K562 (cell line): ENCODE results near the gene ARMC2. TPM values are rescaled to one million over a fixed set of nuclear protein-coding genes. Genes with fewer than 3 reads are reported as not detected.

Experiments
- ATAC-seq: fragments of 200-7000 bp; cut with Tn5 transposase; 3 replicates; pipeline ENCODE4 v1.9.1; 2020; ENCODE audit warnings: moderate library complexity
- BruUV-seq: library from RNA; stranded (reverse); fragments of 400-500 nt; replicated peaks from 2 replicates; lab custom pipeline; 2021; lab: Mats Ljungman, UMichigan
- CTCF ChIA-PET: fragments of 300-600 bp; formaldehyde crosslinking; extraction: SDS; loops from one replicate; lab custom pipeline; 2021; ENCODE audit warnings: low intra/inter-chr PET ratio; lab: Yijun Ruan, JAX
- POLR2A ChIA-PET: fragments of 300-600, 350-650 bp; sonication (Branson Sonifier 250); formaldehyde crosslinking; extraction: SDS; loops from one replicate; lab custom pipeline; 2021; ENCODE audit warnings: antibody characterized with exemption, inconsistent platforms; lab: Yijun Ruan, JAX
- DNase-seq, 4 experiments: peaks; one replicate each; pipeline versions ENCODE4 v3.0.0 to v3.0.0-alpha.2; 2011 to 2018; ENCODE audit warnings: low spot score in 3 of 4, mixed read lengths in 3 of 4; ENCODE audit errors: extremely low read depth in 1 of 4
- FAIRE-seq: peaks from 2 replicates; lab custom pipeline; 2011; peaks lifted over from hg19 to GRCh38; lab: Jason Lieb, UNC
- H2AFZ ChIP-seq: 2 replicates; pipeline ENCODE4 v1.6.0; 2011; ENCODE audit warnings: low read depth, low read length, control low read depth, inconsistent platforms
- H3K27ac ChIP-seq: fragments of 200-600 bp; 3 replicates; pipeline ENCODE4 v1.8.0; 2011; ENCODE audit warnings: low read depth, mild to moderate bottlenecking, control low read depth, inconsistent platforms, low read length, moderate library complexity, mixed read lengths; ENCODE audit errors: extremely low read depth
- H3K27me3 ChIP-seq, 2 experiments: fragments of 300-600 bp in 1 of 2; 2 replicates in 1 of 2; 3 replicates in 1 of 2; pipeline versions ENCODE4 v1.6.0 to v1.8.0; 2011; ENCODE audit warnings: inconsistent platforms in 2 of 2, low read length in 2 of 2, mild to moderate bottlenecking in 1 of 2, mixed read lengths in 1 of 2, moderate library complexity in 1 of 2; ENCODE audit not compliant: control insufficient read depth in 2 of 2, insufficient read depth in 2 of 2
- H3K36me3 ChIP-seq: fragments of 300-600 bp; 3 replicates; pipeline ENCODE4 v1.8.0; 2011; ENCODE audit warnings: mild to moderate bottlenecking, low read length, inconsistent platforms; ENCODE audit not compliant: control insufficient read depth, insufficient read depth
- H3K4me1 ChIP-seq, 2 experiments: fragments of 200-600 bp in 1 of 2; replicated peaks in 1 of 2; 2 replicates in 1 of 2; 3 replicates in 1 of 2; pipeline versions ENCODE4 v1.5.1 to v1.8.0; 2011; ENCODE audit warnings: inconsistent platforms in 2 of 2, low read length in 2 of 2, mild to moderate bottlenecking in 1 of 2, mixed read lengths in 1 of 2, moderate library complexity in 1 of 2; ENCODE audit not compliant: control insufficient read depth in 2 of 2, insufficient read depth in 2 of 2
- H3K4me2 ChIP-seq: 2 replicates; pipeline ENCODE4 v1.6.1; 2011; ENCODE audit warnings: low read length, control low read depth, inconsistent platforms, mixed read lengths; ENCODE audit not compliant: insufficient read depth
- H3K4me3 ChIP-seq: fragments of 200-600 bp; sonication (generic), shearing (Covaris generic); 2 replicates; pipeline ENCODE4 v1.5.1; 2016; ENCODE audit warnings: control low read depth, inconsistent platforms
- H3K79me2 ChIP-seq: fragments of 200-600 bp; 3 replicates; pipeline ENCODE4 v1.8.0; 2011; ENCODE audit warnings: low read length, inconsistent platforms; ENCODE audit not compliant: control insufficient read depth, insufficient read depth
- H3K9ac ChIP-seq, 2 experiments: 2 replicates each; pipeline versions ENCODE4 v1.6.0 to v1.6.1; 2011; ENCODE audit warnings: low read depth in 2 of 2, low read length in 2 of 2, control low read depth in 1 of 2, inconsistent platforms in 1 of 2, mild to moderate bottlenecking in 1 of 2, mixed read lengths in 1 of 2; ENCODE audit not compliant: insufficient read depth in 1 of 2
- H3K9me1 ChIP-seq: one replicate; pipeline ENCODE4 v1.6.0; 2011; ENCODE audit warnings: inconsistent platforms, mild to moderate bottlenecking, low read length, moderate library complexity; ENCODE audit not compliant: control insufficient read depth, insufficient read depth
- H3K9me3 ChIP-seq: replicated peaks from 2 replicates; pipeline ENCODE4 v1.5.1; 2011; ENCODE audit warnings: low read depth, low read length, inconsistent platforms; ENCODE audit not compliant: control insufficient read depth, insufficient read depth
- H4K20me1 ChIP-seq: replicated peaks from 2 replicates; pipeline ENCODE4 v1.6.1; 2011; ENCODE audit warnings: low read length, inconsistent platforms, mixed read lengths; ENCODE audit not compliant: control insufficient read depth, insufficient read depth
- CHAMP1 ChIP-seq: fragments of 450-650 bp; IDR thresholded peaks from 2 replicates; pipeline ENCODE4 v1.6.1; 2016; ENCODE audit warnings: mild to moderate bottlenecking
- NR1H2 ChIP-seq: sonication (generic); formaldehyde crosslinking; IDR thresholded peaks from 2 replicates; pipeline ENCODE4 v1.4.0; 2020; ENCODE audit warnings: mild to moderate bottlenecking, missing genetic modification reagents
- SIN3A ChIP-seq, 2 experiments: fragments of 150-350 bp in 1 of 2; IDR thresholded peaks; 2 replicates each; pipeline ENCODE4 v1.6.1; 2011 to 2016; ENCODE audit warnings: borderline replicate concordance in 2 of 2, low read depth in 2 of 2, low read length in 2 of 2, mild to moderate bottlenecking in 2 of 2, moderate library complexity in 2 of 2; ENCODE audit not compliant: control insufficient read depth in 1 of 2
- SMAD1 ChIP-seq: fragments of 150-350 bp; IDR thresholded peaks from 2 replicates; pipeline ENCODE4 v1.6.1; 2014; ENCODE audit warnings: low read length, low read depth; ENCODE audit not compliant: partially characterized antibody
- TFE3 ChIP-seq: fragments of 450-650 bp; formaldehyde crosslinking; IDR thresholded peaks from 2 replicates; pipeline ENCODE4 v1.4.0; 2020; ENCODE audit warnings: mild to moderate bottlenecking, mixed read lengths
- ZNF717 ChIP-seq: fragments of 250-450 bp; sonication (Bioruptor Pico); IDR thresholded peaks from 2 replicates; pipeline ENCODE4 v1.5.0; 2021
- WGBS: fragments of 100-300 bp; shearing (Covaris generic); methylation state at CpG from one replicate; pipeline ENCODE4 v1.1.6; 2016; ENCODE audit warnings: low coverage, mixed read lengths; ENCODE audit not compliant: insufficient coverage; ENCODE audit errors: missing lambda C conversion rate; 5-methylcytosine and 5-hydroxymethylcytosine counted together
- in situ Hi-C: fragments of 300-500 bp; cut with MboI; formaldehyde crosslinking; loops from 4 replicates; pipeline ENCODE4 v1.15.0; 2018; ENCODE audit warnings: inconsistent platforms, mixed read lengths
- intact Hi-C: fragments of 100-400 bp; cut with micrococcal nuclease; formaldehyde crosslinking; loops from 2 replicates; pipeline ENCODE4 v1.14.2; 2022
- polyA plus RNA-seq, 8 experiments: library from polyadenylated mRNA; depleted of rRNA in 4 of 8; stranded (reverse) in 5 of 8; unstranded in 3 of 8; fragments of >200 nt; fragmentation: Nextera tagmentation in 2 of 8; fragmentation: Illumina TruSeq in 1 of 8; extraction: Ambion mirVana in 2 of 8; extraction: Trizol in 1 of 8; gene quantifications; 2 replicates each; pipeline versions ENCODE4 v1.2.1 to v1.2.3, GENCODE V29; 2011 to 2014; ENCODE audit warnings: inconsistent platforms in 1 of 8, missing spikeins in 1 of 8
- total RNA-seq, 7 experiments: library from RNA; depleted of rRNA in 6 of 7; stranded (reverse); fragments of >200 nt in 6 of 7; fragmentation: Illumina TruSeq in 2 of 7; extraction: Trizol in 2 of 7; gene quantifications; 2 replicates each; pipeline versions ENCODE4 v1.2.1 to v1.2.3, GENCODE V29; 2011 to 2021; ENCODE audit warnings: low replicate concordance in 1 of 7

The ARMC2 gene
- total and polyA plus RNA-seq, 9 of the 15 experiments (the other 6 are each of a cell fraction or from before 2014, with no cell fraction given), result 0.14 to 3.0 (median 0.82) TPM

GRCh38 chr6:108948181-108948661, 100.0 kb downstream of the ARMC2 start:
- WGBS, result 8% methylated on average over 7 of the region's 7 CpGs

More at GRCh38 chr6:108948181-108948661, 100.0 kb downstream of the ARMC2 start:
- FAIRE-seq (no peak), DNase-seq (no peak), ATAC-seq (no peak)
- TF ChIP-seq CHAMP1 (no peak), ZNF717 (CRISPR knock-in tag) (no peak), NR1H2 (CRISPR knock-in tag) (no peak), SIN3A (IDR thresholded peaks at IDR 0.05; ENCODE audit: borderline replicate concordance in 2 of 2, control insufficient read depth in 1 of 2, low read depth in 2 of 2, low read length in 2 of 2) (no peak), SMAD1 (no peak), TFE3 (CRISPR knock-in tag) (no peak)
- H3K27me3 ChIP-seq, result peaks cover 18 to 48% of the 10 kb centered on the region in 2 experiments; a peak in 4 of 5 replicates
- H2AFZ ChIP-seq, result no peak overlapping the region
- H3K9me3 ChIP-seq, result no peaks in the 10 kb centered on the region
- H3K9ac ChIP-seq, result no peak overlapping the region
- H3K4me3 ChIP-seq, result no peak overlapping the region
- H3K4me2 ChIP-seq, result no peak overlapping the region
- H3K9me1 ChIP-seq, result no peaks in the 10 kb centered on the region
- in situ Hi-C loops, result no loop called here
- H3K79me2 ChIP-seq, result no peaks in the 10 kb centered on the region
- intact Hi-C loops, result no loop called here
- POLR2A ChIA-PET, result interaction anchor here (0.6 to 1.4 kb wide), 3 partner anchors 10 to 138 kb away, joined by 3 to 4 read pairs (median 3); no protein-coding TSS in a partner anchor
- H3K36me3 ChIP-seq, result no peaks in the 10 kb centered on the region
- no peak overlapping the region for H3K27ac ChIP-seq
- CTCF ChIA-PET, result no interaction called here
- no peaks in the 10 kb centered on the region for H4K20me1 ChIP-seq
- H3K4me1 ChIP-seq, result peaks cover 0 to 3% of the 10 kb centered on the region in 2 experiments; a peak in 3 of 5 replicates
- no TSS peak for BruUV-seq
